ENCODE results near the gene DHRS2.

- no peak for TF ChIP-seq CTCF (IDR thresholded peaks at IDR 0.05)
- no peak for TF ChIP-seq POLR2A (IDR thresholded peaks at IDR 0.05)
- TF ChIP-seq EP300 (IDR thresholded peaks at IDR 0.05) = no peak
- TF ChIP-seq POLR2AphosphoS5 (IDR thresholded peaks at IDR 0.05) = no peak
Measured at GRCh38 chr14:23621932-23622730, 14.0 kb upstream of the DHRS2 start.

Data from stomach (tissue), 4 donors.